GM19438 (cell line): ENCODE measurements around the gene DZIP3.
A peak's percentile ranks its signal among the peaks of the same experiment; 100 is the strongest.

Experiments
- ATAC-seq: cut with Tn5 transposase; IDR thresholded peaks from one replicate; pipeline ENCODE4 v1.9.1; 2021; ENCODE audit warnings: low read depth; ENCODE audit not compliant: unreplicated experiment

DZIP3 gene, protein sequence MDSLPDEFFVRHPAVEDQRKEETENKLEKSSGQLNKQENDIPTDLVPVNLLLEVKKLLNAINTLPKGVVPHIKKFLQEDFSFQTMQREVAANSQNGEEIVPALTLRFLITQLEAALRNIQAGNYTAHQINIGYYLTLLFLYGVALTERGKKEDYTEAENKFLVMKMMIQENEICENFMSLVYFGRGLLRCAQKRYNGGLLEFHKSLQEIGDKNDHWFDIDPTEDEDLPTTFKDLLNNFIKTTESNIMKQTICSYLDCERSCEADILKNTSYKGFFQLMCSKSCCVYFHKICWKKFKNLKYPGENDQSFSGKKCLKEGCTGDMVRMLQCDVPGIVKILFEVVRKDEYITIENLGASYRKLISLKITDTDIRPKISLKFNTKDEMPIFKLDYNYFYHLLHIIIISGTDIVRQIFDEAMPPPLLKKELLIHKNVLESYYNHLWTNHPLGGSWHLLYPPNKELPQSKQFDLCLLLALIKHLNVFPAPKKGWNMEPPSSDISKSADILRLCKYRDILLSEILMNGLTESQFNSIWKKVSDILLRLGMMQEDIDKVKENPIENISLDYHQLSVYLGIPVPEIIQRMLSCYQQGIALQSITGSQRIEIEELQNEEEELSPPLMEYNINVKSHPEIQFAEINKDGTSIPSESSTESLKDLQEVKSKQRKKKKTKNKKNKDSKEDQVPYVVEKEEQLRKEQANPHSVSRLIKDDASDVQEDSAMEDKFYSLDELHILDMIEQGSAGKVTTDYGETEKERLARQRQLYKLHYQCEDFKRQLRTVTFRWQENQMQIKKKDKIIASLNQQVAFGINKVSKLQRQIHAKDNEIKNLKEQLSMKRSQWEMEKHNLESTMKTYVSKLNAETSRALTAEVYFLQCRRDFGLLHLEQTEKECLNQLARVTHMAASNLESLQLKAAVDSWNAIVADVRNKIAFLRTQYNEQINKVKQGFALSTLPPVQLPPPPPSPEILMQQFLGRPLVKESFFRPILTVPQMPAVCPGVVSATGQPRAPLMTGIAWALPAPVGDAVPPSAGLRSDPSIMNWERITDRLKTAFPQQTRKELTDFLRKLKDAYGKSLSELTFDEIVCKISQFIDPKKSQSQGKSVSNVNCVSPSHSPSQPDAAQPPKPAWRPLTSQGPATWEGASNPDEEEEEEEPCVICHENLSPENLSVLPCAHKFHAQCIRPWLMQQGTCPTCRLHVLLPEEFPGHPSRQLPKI

DNA sequence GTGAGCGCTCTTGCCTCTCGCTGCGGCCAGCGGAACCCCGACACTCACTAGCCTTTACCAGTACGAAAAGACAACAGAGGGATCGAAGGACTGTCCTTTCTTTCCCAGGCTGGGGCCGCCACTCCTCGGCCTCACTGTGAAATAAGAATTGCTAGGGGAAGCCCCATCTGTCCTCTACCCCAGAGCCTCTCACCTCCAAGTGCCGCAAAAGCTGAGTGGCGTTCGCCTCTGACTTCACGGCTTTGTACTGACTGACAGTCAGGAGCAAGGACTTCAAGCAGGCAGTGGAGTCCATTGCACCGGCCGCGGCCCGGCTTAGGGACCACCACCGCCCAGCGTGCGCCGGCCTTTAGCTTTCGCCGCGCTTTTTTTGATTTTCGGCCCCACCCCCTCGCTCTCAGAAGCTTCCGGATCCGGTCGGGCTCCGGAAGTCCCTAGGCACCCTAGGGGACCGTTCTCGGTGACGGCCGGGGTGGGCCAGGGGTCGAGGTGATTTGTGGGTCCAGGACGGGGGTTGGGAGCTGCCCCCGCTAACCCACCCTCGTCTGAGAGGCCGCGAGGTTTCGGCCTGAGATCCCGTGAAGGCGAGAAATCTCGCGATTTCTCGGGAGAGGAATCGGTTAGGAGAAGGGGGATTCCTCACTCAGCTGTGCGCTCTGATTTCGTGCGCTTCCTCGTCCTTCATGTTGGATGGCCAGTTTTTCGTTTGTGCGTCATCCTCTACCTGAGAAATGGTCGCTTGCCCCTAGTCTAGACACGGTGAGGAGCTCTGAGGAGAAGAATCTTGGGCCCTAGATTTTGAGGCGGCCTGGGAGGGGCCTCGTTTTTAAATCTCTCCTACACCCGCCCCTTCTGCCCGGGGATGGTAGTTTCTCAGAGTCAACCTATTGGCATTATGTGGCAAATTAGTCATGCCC, at the start of gene DZIP3, which contains the start of gene CIP2A:
DZIP3 (plus strand) TSS at position 642 of the 917 bp plus-strand sequence. CDS start 15,685 bp downstream, outside the sequence.
CIP2A (minus strand) TSS at position 358 of the 917 bp plus-strand sequence; CDS start at position 295, 63 bp downstream.
- peak; percentile 92 for ATAC-seq

DNA sequence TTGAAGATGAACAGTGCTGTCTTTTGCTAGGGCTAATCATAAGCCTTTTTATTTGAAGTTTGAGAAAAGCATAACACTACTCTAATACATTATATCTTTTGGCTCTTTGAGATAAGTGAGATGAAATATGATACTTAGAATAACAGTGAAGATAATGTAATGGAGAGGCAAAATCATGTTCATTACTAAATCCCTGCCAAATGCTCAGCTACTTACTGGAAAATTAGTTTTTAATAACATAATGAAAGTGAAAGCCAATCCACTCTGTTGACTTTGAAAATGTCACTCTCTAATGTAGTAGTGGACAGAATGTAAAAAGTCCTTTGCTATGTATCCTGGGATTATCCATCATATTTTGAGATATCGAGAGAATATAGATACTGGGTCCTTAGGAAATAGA, 43.3 kb upstream of the DZIP3 start:
- ATAC-seq, result no peak

DNA sequence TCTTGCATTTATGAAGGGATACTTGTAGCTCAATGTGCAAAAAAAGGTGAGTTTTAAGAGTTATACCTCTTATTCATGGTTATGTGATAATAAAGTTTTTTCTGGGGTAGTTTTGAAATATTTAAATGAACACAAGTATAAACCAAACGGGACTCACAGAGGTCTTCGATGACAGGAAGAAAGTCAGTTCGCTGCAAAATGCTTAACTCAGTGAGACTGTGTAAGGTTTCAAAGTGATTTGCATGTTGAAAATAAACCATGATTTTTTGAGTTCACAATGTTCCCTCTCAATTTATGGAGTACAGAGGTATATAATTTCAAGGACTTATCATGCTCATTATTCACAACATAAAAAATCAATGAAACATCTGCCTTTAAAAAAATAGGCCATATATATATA, 42.8 kb upstream of the DZIP3 start:
- ATAC-seq, result no peak

DNA sequence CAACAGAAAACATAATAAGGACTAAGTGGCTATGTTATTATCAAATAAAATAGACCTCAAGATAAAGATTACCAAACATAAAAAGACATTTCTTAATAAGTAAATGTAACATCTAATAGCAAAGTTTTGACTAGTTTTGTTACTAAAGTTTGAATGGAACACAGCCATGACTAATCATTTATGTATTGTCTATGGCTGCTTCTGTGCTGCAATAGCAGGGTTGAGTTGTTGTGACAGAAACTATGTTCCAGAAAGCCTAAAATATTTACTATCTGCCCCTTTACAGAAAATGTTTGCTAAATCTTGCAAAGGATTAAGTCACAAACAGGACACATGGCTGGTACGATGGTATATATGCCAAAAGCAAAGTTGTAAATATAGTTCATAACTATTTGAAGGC, 41.2 kb upstream of the DZIP3 start:
- no peak for ATAC-seq

DNA sequence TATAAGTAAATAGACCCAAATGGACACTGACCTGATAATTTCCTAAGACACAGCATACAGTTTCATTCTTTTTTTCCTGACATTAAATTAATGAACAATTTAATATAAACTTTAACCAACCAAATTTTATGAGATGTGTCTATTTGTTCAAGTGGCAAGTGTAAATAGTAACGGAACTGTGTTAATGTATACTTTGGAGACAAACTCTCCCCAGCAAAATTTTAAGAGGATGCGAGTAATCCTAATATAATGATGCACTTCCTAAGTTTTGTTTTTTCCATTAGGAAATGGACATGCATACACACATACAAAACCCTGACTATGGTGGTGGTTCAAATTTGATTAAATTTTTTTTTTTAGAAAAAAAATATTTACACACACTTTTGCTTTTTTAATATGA, 40.6 kb upstream of the DZIP3 start:
- no peak for ATAC-seq

DNA sequence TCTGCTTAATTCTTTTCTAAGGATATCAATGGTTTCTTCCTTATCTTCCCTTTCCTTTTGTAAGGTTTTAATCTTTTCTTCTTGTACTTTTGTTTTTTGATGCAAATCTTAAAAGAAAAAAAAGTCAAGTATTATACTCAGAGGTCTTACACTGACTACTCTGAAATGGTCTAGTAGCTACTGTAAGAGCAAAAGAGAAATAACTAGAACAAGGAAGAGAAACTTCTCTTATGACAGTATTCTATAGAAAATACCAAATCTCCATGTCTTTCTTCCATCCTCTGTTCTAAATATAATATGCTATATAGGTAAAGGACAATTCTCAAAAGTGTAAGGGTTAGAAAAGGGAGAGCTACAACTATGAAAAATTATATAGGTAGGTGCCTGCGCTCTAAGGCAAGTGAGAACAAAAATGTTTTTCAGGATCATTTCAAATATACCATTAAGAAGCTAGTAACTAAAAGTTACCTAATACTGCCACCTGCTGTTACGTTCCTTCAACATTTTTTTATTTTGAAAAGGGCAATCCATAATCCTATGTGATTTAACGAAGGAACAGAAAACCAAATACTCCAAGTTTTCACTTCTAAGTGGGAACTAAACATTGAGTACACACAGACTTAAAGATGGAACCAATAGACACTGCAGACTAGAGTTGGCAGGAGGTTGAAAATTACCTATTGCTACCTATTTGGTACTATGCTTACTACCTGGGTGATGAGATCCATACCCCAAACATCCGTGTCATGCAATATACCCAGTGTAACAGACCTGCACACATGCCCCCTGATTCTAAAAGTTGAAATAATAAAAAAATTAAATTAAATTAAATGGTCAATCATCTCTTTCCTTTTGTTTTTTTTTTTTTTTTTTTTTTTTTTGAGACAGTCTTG, 37.0 kb upstream of the DZIP3 start:
- ATAC-seq, result no peak

DNA sequence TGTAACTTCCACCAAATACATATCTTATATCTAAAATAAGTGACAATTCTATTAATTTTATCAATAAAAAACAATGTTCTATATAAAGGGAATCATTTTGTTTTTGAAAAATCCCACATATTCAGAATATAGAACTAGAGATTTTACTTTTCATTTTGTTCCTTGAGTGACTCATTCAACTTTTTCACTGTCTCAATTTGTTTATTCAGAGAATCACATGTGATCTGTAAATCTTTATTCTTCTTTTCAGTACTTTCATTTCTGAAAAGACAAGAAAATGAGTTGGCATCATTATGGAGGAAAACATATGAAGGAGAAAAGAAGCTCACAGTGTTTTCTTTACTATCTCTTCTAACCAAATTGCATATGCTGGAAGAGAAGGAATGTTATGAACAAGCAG, 35.3 kb upstream of the DZIP3 start:
- ATAC-seq, result no peak

DNA sequence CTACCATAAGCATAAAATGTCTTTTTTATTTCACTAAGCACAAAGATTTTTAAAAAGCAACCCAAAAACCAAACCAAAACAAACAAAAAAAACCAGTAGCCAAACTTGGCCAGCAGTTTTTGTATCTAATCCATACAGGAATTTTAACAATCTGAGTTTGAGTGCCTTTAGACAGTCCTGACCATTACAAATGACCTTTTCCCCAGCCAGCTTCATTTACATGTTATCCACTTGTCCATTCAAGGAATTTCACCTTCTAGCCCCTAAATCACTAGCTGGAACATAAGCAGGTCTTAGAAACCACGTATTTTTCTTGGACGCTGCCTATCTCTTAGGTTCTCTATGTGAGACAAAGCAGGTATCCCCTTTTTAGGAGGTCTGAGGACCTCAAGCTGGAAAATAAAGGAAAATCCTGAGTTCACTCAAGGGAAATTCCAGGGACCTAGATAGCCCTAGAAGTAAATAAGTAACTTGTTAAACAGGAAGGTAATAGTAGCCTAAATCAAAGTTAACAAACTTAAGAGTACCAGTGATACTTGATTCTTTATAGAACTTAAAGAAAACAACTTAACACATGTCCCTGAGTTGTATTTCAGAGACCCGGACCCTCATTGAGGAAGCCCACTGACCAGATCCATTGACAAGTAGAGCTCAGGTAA, 34.5 kb upstream of the DZIP3 start:
- ATAC-seq, result no peak

DNA sequence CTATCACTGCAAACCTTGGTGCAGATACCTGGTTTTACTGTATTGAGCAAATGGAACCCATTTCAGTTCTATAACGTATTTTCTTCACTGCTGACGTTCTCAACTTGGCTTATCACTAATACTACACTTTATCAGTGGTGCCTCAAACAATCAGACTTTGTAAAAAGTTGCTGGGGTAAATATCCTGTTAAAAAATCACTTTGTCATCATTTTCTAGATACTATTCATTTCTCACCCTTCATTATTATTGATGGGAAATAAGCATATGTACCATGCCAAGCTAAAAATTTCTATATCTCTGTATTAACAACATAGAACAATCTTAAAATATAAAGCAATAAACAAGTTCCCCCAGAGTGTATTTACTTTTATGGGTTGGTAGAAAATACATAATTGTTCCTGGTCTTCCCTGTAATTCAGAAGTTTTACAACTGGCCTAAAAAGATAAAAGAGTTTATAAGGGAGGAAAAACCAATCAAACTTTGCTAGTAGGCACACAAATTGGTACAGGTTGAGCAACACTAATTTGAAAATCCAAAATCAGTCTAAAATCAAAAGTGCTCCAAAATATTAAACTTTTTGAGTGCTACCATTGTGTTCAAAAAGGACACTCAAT, 33.4 kb upstream of the DZIP3 start:
- no peak for ATAC-seq

DNA sequence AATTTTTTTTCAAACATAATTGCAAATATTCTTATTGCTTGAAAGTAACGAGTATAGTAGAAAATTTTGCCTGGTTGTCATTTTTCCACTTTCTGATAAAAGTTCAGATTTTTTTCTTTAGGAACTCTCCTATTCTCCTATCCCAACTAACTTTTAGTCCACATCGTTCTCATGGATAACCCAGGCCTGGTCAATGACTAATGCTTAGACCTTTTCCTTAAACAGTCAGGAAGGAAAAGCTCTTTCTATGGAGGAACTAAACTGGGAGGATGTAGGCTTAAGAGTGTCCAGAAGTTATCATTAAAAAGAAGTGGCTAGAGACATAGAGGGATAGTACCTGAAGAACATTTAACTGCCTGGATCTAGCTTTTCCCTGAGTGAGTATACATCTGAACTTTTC, 27.0 kb upstream of the DZIP3 start:
- ATAC-seq, result no peak

DNA sequence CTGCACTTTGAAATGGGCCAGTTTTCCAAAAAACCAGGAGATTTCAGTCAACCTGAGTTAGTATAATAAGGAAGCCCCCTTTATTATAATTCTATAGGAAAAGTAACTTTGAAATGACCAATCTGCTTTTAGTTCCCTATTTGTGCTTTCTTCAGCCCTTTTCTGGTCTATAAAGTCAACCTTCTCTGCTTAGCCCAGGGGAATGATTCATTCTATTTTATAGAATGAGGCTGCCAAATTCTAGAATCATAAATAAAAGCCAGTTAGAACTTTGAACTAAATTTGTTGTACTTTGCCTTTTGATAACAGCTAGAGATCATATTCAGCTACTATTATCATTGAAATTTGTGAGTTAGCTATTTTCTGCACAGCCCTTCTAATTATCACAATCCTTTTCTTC, 25.0 kb upstream of the DZIP3 start:
- no peak for ATAC-seq

DNA sequence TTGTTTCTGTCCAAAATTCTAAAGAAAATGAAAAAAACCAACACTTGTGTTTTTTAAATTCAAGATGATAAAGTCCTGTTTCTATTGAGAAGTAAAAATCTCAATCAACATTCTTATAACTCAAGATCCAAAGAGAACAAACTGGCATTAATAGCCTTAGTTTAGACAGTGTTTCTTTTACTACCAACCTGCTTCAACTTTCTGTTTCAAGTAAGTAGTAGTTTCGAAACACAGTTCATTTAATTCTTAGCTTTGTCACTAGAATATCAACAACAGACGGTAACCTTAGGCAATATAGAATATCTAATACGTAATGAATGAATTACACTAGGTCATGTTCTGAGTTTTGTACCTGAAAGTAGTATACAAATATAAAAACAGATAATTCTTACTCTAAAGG, 24.0 kb upstream of the DZIP3 start:
- no peak for ATAC-seq

DNA sequence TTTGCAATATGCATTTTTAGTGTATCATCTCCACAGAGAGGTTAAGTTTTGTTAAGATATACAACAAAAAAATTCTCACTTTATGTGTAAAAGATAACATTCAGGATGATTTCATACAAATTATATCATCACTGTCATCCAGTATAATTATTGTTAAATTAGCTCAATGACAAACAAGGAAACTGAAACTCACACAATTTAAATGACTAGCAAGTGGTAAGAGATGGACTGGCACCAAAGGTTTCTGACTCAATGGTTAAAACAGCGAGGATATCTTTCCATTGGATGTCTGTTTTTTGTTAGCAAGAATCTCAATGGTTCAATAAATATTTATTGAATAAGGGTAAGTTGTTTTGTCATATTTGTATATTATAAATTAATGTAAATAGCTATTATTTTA, 22.9 kb upstream of the DZIP3 start:
- no peak for ATAC-seq

DNA sequence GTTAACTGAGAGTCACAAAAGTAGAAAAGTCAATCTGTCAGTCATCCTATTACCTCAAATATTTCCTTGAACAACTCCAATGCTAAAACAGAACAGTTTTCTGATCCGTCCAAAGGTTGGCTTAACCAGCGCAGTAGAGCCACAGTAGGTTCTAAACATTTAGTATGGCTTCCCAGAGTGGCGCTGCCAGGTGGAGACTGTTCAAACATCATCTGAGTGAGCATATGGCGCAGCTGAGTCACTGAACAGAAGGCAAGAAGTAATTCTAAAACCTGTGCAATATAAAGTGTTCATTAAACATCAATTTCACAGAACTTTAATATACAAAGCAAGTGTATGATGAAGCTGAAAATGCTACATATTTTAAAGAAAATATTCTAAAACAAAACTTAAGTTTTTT, 20.2 kb upstream of the DZIP3 start:
- ATAC-seq, result no peak

DNA sequence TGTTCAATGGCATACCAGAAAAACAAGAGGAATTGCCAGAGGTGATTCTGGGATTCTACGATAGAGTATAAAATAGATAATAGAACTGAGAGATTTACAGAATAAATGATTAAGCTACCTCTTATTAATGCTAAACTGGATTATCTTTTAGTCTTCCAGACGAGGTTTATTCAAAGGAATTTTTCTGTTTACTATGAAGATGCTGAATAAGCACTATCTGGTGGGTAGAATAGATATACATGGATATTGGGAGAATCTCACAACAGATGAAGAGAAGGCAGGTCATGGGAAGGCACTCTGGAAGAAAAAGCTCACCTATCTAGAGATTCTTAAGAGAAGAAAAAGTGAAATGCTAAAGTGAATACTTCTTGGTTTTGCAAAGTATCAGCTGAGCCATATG, 11.5 kb upstream of the DZIP3 start:
- no peak for ATAC-seq

DNA sequence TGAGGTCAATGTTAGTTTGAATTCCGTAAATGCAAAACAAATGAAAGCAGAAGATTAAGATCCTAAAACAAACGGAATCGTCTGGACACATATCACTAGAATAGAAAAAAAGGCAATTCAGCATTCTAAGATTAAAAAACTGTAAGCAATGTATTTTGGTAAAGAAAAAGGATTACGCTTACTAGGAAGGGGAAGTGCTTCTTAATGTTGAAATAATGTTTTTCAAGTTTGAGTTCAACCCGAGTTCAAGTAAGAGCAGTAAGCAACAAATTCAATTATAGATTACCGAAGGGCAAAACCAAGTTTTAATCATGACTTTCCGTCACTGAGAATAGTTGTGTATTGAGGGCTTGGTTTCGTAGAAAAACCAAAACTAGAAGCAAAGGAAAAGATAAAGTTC, 921 bp upstream of the DZIP3 start:
- ATAC-seq, result no peak

DNA sequence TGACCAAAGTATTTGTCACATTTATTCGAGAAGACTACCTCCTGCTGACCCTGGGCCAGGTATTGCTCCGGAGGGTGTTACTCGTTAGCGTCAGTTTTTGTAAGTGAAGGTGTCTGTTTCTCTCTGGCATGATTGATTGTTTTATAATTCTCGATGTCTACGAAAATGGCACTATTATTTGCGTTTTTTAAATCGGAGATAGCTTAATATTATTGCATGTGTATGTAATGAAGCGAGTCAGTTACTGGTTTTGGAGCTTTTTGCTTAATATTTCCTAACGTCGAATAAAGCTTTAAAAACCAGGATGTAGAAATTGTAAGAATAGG, 439 bp downstream of the DZIP3 start:
- no peak for ATAC-seq

DNA sequence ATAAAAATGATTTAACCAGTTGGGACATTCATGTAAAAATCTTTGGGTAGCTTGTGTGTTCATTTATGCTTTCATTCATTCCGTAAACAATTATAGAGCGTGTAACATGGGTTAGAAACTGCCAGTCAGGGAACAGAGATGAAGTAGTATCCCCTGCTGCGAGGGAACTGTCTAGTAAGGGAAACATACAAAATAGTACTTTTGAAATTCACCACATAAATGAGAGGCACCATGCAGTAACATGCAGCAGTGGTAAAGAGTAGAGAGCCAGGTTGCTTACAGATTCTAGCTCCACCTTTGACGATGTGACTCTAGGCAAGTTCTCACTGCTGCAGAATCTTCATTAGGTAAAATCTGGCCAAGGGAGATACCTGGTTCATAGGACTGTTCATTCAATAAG, 938 bp downstream of the DZIP3 start:
- no peak for ATAC-seq
